ENCODE results near the gene TRNP1.

TRNP1 gene

DNA sequence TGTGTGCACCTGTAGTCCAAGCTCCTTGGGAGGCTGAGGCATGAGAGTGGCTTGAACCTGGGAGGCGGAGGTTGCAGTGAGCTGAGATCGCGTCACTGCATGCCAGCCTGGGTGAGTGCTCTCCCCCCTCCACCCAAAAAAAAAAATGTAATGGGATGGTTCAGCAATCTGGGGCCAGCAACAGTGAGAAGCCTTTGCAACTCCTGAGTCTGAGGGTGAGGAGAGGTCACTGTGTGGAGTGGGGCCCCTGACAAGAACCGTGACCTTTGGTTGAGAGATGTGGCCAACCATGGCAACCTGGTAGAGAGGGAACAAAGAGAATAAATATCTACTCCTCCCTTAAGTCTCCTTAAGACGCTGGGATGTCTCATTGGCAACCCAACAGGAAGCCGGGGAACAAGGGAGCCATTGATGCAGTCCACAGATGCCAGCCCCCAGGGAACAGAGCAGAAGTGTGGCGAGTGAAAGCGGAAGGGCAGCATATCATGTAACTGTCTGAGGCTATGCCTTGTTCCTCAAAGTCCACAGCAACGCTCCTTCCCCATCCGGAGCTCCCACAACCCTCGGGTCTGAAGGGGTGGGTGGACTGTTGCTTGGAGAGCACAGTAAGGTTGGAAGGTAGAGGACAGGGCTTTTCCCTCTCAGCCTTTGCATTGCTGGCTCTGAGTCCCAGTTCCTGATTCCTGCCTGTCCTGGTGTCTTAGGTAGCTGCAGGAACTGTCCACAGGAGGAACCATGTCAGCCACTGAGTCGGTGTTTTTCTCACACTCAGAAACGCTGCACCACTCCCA lies 8.3 kb downstream of the TRNP1 start:
- peak; percentile 97 for DNase-seq

DNA sequence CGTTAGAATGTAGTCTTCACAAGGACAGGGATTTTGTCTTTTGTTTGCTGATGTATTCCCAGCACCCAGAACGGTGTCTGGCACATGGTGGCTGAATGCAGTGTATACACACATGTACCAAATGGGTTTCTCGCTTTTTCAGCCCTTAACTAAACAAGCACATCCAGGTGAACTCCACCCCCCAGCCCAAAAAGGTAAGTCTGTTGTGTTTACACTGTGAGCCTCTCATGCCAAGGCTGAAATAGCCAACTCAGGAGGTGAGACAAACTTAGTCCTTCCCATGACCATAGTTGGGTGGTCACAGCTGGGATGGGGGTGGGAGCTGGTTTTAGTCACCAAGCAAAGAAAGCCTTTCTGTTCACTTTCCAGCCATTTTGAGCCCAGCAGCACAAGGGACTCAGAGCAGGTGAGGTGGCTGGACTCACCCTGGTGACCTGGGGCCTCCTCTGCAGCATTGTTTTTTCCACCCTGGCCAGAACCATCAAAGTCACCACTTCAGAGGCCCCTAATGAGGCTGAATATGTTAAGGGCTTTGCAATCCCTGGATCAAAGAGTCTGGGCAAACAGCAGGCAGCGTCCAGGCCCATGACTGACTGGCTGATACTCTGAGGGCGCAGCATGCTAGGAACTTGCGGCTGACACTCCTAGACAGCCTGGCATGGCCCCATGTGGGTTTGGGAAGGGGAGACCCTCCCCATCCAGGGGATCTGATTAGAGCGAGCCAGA lies 10.4 kb downstream of the TRNP1 start:
- no peak for DNase-seq

- no peak for DNase-seq
Measured at GRCh38 chr1:27004471-27005165, 11.1 kb downstream of the TRNP1 start.

DNA sequence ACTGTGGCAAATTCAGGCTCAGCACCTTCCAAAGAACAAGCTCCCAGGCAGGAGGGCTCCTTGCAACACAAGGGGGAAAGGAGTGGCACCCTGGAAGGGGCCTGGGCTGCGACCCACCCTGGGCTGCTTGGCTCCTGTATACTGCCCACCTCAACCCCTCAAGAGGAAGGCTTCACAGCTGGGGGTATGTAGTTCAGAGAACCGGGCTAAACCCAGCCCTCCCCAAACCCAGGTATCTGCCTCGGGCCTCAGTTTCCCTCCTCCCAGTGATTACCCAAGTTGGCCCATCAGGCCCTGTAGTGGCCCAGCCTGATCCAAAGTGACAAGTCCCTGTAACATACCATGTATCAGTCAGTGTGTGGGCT lies 11.7 kb downstream of the TRNP1 start:
- DNase-seq = no peak

GRCh38 chr1:27005648-27006496 lies 12.4 kb downstream of the TRNP1 start:
- DNase-seq = no peak

- DNase-seq = no peak
Measured at GRCh38 chr1:27006683-27007082, 13.2 kb downstream of the TRNP1 start.

- no peak for DNase-seq
Measured at GRCh38 chr1:27007909-27008582, 14.6 kb downstream of the TRNP1 start.

- no peak for DNase-seq
Measured at GRCh38 chr1:27009601-27010197, 16.2 kb downstream of the TRNP1 start.

DNA sequence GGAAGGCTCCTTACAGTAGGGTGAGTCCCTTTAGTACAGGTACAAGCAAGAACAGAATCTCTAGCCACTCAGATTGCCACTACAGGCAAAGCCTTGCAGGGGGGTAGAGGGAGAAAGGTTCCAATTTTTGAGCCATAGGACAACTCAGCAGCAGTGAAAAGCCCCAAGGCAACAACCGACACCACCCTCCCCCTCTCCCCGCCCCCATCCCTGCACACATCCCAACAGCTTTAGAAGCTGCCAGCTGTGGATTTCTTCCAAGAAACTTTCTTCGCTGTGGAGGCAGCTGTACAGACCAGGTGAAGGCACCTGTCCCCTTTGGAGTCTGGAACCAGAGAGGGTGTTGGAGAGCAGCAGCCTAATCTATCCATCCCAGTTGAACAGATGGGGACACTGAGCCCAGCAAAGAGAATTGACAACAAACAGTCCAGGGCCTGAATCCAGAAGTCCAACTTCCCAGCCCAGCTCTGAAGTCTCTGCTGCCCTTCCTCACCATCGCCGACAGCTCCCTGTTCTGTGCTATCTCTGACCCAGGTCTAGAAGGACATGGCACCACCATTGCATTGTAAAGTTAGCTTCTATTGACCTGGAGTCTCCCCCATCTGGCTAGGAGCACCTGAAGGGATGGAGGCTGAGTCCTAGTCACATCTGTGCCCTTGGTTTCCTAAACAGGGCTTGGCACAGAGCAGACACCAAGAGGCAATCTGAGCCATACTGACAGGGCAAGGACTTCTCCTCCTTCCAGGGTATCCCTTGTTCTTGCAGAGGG lies 16.9 kb downstream of the TRNP1 start:
- no peak for DNase-seq

GRCh38 chr1:27011058-27011764 lies 17.7 kb downstream of the TRNP1 start:
- DNase-seq = peak in 1 of 2 donors; percentile 29

GRCh38 chr1:27011976-27012563 lies 18.6 kb downstream of the TRNP1 start:
- DNase-seq = no peak

DNA sequence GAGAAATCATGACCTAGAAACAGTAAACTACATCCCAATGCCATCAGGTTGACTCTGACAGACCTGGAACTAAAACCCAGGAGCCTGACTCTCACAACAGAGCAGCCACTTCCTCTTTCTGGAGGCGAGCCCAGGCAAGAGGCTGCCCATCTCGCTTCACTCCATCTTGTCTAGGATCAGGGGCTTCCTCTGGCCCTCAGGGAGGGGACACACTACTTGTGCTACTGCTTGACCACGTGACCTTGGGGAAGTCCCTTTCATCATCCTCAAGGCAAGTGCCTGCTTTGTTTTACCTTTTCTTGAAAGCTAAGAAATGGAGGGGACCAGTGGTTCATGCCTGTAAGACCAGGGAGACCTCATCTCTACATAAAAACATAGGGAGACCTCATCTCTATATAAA lies 21.8 kb downstream of the TRNP1 start:
- peak; percentile 17 to 37 for DNase-seq

GRCh38 chr1:27016376-27016775 lies 22.9 kb downstream of the TRNP1 start:
- DNase-seq = no peak

GRCh38 chr1:27017207-27017606 lies 23.7 kb downstream of the TRNP1 start:
- no peak for DNase-seq

DNA sequence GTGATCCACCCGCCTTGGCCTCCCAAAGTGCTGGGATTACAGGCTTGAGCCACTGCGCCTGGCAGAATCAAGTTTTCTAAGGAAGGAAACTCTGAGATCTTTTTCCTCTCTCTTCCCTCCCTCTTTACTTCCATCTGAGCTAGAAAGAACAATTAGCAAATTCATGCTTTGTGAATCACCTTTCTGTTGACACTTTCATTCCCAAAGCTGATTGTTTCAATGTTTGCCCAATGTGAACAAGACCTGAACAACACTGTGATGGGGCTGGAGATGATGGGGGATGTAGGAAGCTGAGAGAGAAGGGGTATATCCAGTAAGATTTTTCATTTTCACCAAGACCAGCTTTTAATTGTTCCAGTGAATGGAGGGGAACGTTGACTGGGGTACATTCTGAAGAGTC lies 24.8 kb downstream of the TRNP1 start:
- DNase-seq = no peak

DNA sequence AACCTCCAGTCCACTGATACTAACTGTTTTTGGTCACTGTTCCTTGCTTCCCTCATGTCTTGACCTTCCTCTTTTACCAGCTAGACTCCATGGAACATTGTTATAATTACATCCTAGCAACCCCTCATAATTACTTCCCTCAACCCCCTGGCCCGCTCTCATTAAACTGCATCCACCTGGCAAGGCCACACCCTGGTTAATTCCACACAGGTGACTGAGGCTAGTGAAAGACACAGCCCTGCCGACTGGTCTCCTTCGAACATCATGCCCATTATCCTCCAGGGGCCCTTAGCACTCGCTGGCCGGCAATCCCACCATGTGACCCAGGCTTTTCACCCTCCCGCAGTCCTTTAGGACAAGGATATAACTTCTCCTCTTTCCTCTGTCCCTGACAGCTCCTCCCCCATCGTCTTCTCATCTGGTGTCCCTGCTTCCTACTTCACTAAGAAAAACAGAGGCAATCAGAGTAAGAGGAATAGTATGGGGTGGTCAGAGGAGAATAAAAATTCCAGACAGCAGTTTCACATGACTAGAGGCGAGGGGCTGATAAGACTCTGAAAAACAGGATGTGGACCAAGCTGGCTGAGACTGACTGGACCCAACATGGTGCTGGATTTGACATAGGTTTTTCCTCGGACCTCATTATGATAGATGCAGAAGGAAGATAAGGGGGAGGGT lies 28.0 kb downstream of the TRNP1 start:
- no peak for DNase-seq

GRCh38 chr1:27025718-27026117 lies 32.2 kb downstream of the TRNP1 start:
- no peak for DNase-seq

DNA sequence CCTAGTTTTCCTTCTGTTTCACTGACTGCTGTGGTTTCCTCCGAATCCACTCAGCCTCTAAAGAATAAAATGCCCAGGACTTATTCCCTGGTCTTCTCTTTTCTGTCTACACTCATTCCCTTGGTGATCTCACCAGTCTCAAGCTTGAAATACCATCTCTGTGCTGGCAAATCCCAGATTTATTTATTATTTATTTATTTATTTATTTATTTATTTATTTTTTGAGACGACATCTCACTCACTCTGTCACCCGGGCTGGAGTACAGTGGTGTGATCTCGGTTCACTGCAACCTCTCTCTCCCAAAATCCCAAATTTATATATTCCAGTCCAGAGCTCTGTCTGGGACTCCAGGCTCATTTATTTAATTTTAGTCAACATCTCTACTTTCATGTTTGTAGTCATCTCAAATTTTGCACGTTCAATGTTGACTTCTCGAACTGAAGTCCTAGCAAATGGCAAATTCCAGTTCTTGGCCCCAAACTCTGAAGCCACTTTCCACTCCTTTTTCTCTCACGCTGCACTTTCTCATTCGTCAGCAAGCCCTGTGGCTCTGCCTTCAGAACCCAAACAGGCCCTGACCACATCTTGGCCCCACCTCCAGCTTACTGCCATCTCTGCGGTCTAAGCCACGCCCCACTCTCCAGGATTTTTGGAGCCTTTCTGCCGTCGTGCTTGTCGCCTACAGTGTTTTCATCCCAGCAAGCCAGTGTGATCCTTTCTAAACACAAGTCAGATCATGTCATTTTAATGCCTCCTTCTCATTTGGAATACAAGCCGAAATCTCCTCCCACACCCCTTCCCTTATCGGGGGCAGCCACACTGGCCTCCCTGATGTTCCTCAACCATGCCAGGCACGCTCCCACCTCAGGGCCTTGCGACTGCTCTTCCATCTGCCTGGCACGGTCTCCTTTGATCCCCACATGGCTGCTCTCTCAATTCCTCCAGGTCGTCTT lies 33.4 kb downstream of the TRNP1 start:
- DNase-seq = no peak

All from inflammatory macrophage (primary cell).